HAP-1 (cell line): ENCODE measurements around the gene APOC3.
A peak's percentile ranks its signal among the peaks of the same experiment; 100 is the strongest.
"Not testable (repeated sequence)": the region's sequence is repeated elsewhere in the genome, so short reads cannot be mapped to it uniquely, and the experiment has no call there.

Source experiments
- DNase-seq, 2 experiments: peaks; one replicate each; pipeline ENCODE4 v3.0.0-alpha.2; 2016 to 2020; ENCODE audit warnings: low spot score in 2 of 2
- H3K27me3 ChIP-seq: fragments of 250-450 bp; sonication (Bioruptor Pico); 2 replicates; pipeline ENCODE4 v1.5.1; 2020; ENCODE audit warnings: low read depth, mild to moderate bottlenecking, moderate library complexity
- H3K36me3 ChIP-seq: fragments of 250-450 bp; sonication (Bioruptor Pico); replicated peaks from 2 replicates; pipeline ENCODE4 v1.5.1; 2020; ENCODE audit warnings: mild to moderate bottlenecking
- H3K4me1 ChIP-seq: fragments of 250-450 bp; sonication (Bioruptor Pico); 2 replicates; pipeline ENCODE4 v1.5.1; 2020; ENCODE audit warnings: mild to moderate bottlenecking
- H3K4me3 ChIP-seq: fragments of 250-450 bp; sonication (Bioruptor Pico); 2 replicates; pipeline ENCODE4 v1.5.1; 2020; ENCODE audit warnings: mild to moderate bottlenecking, moderate library complexity
- H3K9me3 ChIP-seq: fragments of 250-450 bp; sonication (Bioruptor Pico); 2 replicates; pipeline ENCODE4 v1.5.1; 2020; ENCODE audit warnings: mild to moderate bottlenecking, moderate library complexity
- in situ Hi-C: fragments of 300-500 bp; cut with MboI; formaldehyde crosslinking; loops from 3 replicates; pipeline ENCODE4 v1.14.3; 2020; ENCODE audit warnings: low sequenced_read_pairs, inconsistent platforms, mixed read lengths

The APOC3 gene

DNA sequence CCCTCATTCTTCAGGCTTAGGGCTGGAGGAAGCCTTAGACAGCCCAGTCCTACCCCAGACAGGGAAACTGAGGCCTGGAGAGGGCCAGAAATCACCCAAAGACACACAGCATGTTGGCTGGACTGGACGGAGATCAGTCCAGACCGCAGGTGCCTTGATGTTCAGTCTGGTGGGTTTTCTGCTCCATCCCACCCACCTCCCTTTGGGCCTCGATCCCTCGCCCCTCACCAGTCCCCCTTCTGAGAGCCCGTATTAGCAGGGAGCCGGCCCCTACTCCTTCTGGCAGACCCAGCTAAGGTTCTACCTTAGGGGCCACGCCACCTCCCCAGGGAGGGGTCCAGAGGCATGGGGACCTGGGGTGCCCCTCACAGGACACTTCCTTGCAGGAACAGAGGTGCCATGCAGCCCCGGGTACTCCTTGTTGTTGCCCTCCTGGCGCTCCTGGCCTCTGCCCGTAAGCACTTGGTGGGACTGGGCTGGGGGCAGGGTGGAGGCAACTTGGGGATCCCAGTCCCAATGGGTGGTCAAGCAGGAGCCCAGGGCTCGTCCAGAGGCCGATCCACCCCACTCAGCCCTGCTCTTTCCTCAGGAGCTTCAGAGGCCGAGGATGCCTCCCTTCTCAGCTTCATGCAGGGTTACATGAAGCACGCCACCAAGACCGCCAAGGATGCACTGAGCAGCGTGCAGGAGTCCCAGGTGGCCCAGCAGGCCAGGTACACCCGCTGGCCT is 641 bp downstream of the APOC3 start:
- no peaks in the 10 kb centered on the region for H3K36me3 ChIP-seq
- no peak for DNase-seq
- H3K9me3 ChIP-seq: no peaks in the 10 kb centered on the region
- in situ Hi-C loops: no loop called here
- peaks cover 3% of the 10 kb centered on the region for H3K4me1 ChIP-seq
- no peaks in the 10 kb centered on the region for H3K27me3 ChIP-seq
- H3K4me3 ChIP-seq: no peak overlapping the region

DNA sequence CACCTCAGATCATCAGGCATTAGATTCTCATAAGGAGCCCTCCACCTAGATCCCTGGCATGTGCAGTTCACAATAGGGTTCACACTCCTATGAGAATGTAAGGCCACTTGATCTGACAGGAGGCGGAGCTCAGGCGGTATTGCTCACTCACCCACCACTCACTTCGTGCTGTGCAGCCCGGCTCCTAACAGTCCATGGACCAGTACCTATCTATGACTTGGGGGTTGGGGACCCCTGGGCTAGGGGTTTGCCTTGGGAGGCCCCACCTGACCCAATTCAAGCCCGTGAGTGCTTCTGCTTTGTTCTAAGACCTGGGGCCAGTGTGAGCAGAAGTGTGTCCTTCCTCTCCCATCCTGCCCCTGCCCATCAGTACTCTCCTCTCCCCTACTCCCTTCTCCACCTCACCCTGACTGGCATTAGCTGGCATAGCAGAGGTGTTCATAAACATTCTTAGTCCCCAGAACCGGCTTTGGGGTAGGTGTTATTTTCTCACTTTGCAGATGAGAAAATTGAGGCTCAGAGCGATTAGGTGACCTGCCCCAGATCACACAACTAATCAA is 2.2 kb downstream of the APOC3 start:
- H3K4me3 ChIP-seq: no peak overlapping the region
- in situ Hi-C loops: no loop called here
- no peaks in the 10 kb centered on the region for H3K36me3 ChIP-seq
- H3K4me1 ChIP-seq: peaks cover 7% of the 10 kb centered on the region
- no peak for DNase-seq
- H3K27me3 ChIP-seq: no peaks in the 10 kb centered on the region
- no peaks in the 10 kb centered on the region for H3K9me3 ChIP-seq

DNA sequence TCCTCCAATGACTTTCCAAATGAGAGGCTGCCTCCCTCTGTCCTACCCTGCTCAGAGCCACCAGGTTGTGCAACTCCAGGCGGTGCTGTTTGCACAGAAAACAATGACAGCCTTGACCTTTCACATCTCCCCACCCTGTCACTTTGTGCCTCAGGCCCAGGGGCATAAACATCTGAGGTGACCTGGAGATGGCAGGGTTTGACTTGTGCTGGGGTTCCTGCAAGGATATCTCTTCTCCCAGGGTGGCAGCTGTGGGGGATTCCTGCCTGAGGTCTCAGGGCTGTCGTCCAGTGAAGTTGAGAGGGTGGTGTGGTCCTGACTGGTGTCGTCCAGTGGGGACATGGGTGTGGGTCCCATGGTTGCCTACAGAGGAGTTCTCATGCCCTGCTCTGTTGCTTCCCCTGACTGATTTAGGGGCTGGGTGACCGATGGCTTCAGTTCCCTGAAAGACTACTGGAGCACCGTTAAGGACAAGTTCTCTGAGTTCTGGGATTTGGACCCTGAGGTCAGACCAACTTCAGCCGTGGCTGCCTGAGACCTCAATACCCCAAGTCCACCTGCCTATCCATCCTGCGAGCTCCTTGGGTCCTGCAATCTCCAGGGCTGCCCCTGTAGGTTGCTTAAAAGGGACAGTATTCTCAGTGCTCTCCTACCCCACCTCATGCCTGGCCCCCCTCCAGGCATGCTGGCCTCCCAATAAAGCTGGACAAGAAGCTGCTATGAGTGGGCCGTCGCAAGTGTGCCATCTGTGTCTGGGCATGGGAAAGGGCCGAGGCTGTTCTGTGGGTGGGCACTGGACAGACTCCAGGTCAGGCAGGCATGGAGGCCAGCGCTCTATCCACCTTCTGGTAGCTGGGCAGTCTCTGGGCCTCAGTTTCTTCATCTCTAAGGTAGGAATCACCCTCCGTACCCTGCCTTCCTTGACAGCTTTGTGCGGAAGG is 2.9 kb downstream of the APOC3 start:
- DNase-seq: no peak
- Histone ChIP-seq H3K36me3 (no peaks in the 10 kb centered on the region), H3K9me3 (no peaks in the 10 kb centered on the region), H3K4me1 (peaks cover 7% of the 10 kb centered on the region), H3K27me3 (no peaks in the 10 kb centered on the region), H3K4me3 (no peak overlapping the region)
- in situ Hi-C loops: no loop called here

DNA sequence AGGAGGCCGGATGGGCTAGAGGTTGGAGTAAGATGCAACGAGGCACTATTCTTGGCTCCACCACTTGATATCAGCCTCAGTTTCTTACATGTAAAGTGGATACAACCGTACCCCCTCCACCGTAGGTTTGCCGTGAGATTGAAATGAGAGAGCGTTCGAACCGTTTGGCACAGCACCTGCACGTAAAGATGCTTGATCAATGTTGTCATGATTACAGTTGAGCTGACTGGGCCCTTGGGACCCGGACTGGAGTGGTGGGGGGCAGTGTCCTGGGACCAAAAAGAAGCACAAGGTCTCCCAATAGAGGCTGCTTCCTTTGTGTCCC is 3.7 kb downstream of the APOC3 start:
- no peaks in the 10 kb centered on the region for H3K27me3 ChIP-seq
- no peak for DNase-seq
- H3K9me3 ChIP-seq: no peaks in the 10 kb centered on the region
- H3K36me3 ChIP-seq: no peaks in the 10 kb centered on the region
- H3K4me1 ChIP-seq: peaks cover 7% of the 10 kb centered on the region
- in situ Hi-C loops: no loop called here
- no peak overlapping the region for H3K4me3 ChIP-seq

DNA sequence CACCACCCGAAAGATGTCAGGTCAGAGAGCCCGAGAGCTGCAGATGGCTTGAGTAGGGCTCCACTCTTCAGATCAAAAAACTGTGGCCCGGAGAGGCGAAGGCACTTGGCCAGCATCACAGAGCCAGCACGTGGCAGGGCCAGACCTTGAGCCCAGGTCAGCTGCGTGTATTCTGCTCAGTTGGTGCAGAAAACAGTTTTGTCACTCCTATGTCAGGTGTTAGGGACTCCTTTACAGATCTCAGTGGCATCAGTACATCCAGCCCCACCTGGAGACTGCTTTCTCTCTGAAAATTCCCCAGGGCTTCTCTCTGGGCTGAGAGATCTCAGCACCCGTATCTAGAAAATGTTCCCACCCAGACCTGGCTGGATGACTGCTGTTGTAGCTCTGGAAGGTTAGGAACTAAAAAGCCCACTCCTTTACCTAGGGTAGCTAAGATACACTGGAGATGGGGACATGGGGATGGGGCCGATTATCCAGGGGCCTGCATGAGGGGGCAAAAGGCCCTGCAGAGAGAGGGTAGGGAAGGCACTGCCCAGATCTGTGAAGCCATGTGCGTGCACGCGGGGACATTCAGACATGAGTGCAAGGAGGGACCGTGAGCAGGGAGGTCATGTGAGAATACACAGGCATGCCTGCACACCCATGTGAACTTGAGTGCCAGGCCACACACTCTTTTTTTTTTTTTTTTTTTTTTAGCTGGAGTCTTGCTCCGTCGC is 4.3 kb downstream of the APOC3 start:
- in situ Hi-C loops: no loop called here
- no peaks in the 10 kb centered on the region for H3K27me3 ChIP-seq

DNA sequence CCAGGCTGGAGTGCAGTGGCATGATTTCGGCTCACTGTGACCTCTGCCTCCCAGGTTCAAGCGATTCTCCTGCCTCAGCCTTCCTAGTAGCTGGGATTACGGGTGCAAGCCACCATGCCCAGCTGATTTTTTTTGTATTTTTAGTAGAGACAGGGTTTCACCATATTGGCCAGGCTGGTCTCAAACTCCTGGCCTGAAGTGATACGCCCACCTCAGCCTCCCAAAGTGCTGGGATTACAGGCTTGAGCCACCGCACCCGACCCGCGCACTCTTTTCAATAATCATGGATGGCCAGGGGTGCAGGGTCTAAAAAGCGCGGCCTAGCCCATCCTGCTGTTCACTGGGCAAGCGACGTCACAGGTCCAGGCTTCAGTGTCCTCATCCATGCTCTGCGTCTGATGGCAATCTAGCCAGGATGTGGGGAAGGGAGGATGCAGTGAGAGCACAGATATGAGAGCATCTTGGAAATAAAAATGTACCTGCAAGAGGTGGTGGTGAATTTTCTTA is 4.9 kb downstream of the APOC3 start:
- H3K4me1 ChIP-seq, DNase-seq, H3K27me3 ChIP-seq, H3K4me3 ChIP-seq, H3K9me3 ChIP-seq, in situ Hi-C loops, H3K36me3 ChIP-seq: not testable (repeated sequence)

More for the DNA sequence above, 4.3 kb downstream of the APOC3 start:
- no peak for DNase-seq
- Histone ChIP-seq H3K36me3 (no peaks in the 10 kb centered on the region), H3K9me3 (no peaks in the 10 kb centered on the region), H3K4me1 (peaks cover 7% of the 10 kb centered on the region), H3K4me3 (no peak overlapping the region)

DNA sequence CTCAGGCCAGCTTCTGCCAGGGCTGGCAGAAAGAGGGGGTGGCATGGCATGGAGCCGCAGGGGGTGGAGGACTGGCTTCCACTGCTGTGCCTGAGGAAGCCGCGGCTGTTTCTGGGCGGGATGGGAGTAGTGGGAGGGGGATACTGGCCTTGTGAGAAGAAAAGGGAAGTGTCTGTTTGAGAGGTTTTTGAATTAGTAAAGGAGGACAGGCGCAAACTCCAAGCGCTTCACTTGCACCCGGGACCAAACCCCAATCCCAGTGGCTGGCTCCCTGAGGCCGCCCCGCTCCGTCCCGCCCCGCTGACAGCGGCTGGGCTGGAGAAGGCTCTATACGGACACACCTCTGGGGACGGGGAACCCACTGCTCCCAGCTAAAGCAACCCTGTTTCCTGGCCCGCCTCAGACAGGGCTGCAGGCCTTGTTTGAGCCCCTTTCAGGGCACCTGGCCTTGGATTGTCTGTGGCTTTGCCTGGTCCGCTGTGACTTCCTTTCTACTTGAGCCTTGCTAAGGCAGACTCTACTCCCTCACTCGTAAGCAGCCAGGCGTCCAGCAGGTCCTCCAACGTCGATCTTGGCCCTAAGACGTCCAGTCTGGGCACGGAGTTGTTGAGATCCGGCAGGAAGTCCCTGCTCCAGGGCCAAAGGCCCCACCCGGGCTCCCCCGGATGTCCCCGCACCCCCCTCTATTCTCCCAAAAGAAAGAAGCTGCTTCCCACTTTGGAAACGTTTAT is 5.5 kb downstream of the APOC3 start:
- H3K4me3 ChIP-seq: peak overlapping the region; percentile 27
- no peaks in the 10 kb centered on the region for H3K36me3 ChIP-seq
- peaks cover 7% of the 10 kb centered on the region for H3K4me1 ChIP-seq
- in situ Hi-C loops: no loop called here
- H3K9me3 ChIP-seq: no peaks in the 10 kb centered on the region
- H3K27me3 ChIP-seq: no peaks in the 10 kb centered on the region
- DNase-seq: no peak

DNA sequence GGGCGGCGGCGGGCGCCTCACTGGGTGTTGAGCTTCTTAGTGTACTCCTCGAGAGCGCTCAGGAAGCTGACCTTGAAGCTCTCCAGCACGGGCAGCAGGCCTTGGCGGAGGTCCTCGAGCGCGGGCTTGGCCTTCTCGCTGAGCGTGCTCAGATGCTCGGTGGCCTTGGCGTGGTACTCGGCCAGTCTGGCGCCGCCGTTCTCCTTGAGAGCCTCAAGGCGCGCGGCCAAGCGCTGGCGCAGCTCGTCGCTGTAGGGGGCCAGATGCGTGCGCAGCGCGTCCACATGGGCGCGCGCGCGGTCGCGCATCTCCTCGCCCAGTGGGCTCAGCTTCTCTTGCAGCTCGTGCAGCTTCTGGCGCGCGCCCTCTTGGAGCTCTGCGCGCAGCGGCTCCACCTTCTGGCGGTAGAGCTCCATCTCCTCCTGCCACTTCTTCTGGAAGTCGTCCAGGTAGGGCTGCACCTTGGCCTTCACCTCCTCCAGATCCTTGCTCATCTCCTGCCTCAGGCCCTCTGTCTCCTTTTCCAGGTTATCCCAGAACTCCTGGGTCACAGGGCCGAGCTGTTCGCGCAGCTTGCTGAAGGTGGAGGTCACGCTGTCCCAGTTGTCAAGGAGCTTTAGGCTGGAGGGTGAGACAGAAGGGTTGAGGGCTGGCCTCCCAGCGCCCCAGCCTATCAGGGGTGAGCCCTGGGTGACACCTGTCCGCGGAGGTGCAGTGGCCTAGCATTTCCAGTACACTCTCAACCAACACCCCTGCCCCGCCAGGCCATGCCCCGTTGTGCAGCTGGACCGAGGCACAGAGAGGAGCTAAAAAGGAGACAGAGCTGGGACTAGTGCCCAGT is 6.3 kb downstream of the APOC3 start:
- Histone ChIP-seq H3K4me1 (peaks cover 7% of the 10 kb centered on the region), H3K9me3 (no peaks in the 10 kb centered on the region), H3K4me3 (peak overlapping the region; percentile 27), H3K36me3 (no peaks in the 10 kb centered on the region), H3K27me3 (no peaks in the 10 kb centered on the region)
- peak; percentile 85 to 91 for DNase-seq
- in situ Hi-C loops: no loop called here

DNA sequence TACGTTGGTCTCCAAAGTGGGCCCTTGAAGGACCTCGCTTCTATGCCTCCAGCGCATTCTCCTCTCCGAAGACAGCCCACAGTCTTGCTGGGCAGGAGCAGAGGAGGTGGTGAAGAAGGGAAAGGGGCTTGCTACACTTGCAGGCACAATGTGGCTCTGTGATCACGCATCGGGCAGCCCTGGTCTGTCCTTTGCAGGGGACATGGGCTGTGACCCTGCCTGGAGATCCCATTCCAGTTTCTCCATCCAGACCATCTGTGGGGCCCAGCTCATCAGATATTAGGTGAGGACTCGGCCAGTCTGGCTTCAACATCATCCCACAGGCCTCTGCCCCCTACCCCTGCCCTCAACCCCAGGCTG is 6.9 kb downstream of the APOC3 start:
- H3K36me3 ChIP-seq: no peaks in the 10 kb centered on the region
- no peaks in the 10 kb centered on the region for H3K27me3 ChIP-seq
- H3K9me3 ChIP-seq: no peaks in the 10 kb centered on the region
- H3K4me3 ChIP-seq: no peak overlapping the region
- in situ Hi-C loops: no loop called here
- no peak for DNase-seq
- peaks cover 7% of the 10 kb centered on the region for H3K4me1 ChIP-seq

DNA sequence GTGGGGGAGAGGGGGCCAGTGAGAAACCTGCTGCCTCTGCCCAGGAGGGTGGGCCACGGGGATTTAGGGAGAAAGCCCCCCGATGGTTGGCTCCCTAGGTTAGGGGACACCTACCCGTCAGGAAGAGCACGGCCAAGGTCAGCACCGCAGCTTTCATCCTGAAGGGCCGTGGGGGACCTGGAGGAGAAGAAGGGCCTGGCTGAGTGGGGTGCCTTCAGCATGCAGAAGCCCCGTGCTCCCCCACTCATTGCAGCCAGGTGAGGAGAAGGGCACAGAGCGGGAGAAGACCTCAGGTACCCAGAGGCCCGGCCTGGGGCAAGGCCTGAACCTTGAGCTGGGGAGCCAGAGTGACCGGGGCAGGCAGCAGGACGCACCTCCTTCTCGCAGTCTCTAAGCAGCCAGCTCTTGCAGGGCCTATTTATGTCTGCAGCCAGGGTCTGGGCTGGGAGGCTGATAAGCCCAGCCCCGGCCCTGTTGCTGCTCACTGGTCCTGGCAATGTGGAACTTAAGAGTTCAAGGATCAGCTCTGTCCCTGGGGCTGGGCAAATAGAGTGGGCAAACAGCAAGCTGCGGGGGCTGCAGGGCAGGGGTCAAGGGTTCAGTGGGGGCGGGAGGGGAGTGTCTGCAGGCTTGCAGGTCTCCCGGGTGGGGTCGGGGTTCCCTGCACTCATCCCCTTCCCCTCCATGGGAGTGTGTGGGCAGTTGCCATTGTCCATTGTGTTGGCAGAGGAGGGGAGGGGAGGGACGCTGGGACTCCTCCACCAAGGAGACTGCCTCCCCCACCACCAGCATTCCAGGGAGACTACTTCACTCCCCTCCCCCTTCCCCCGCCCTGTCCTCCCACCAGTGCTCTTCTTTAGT is 7.8 kb downstream of the APOC3 start, which contains the start of gene APOA1:
TSS of gene APOA1 (minus strand) at position 392 of the 861 bp plus-strand sequence. CDS start at position 157, 235 bp downstream.
- no peak within 1 kb of the TSS for H3K4me3 ChIP-seq
- H3K27me3 ChIP-seq: no peaks in the 10 kb centered on the region
- H3K36me3 ChIP-seq: no peaks in the 10 kb centered on the region
- H3K4me1 ChIP-seq: peaks cover 7% of the 10 kb centered on the region
- H3K9me3 ChIP-seq: no peaks in the 10 kb centered on the region
- in situ Hi-C loops: no loop called here
- DNase-seq: no peak

DNA sequence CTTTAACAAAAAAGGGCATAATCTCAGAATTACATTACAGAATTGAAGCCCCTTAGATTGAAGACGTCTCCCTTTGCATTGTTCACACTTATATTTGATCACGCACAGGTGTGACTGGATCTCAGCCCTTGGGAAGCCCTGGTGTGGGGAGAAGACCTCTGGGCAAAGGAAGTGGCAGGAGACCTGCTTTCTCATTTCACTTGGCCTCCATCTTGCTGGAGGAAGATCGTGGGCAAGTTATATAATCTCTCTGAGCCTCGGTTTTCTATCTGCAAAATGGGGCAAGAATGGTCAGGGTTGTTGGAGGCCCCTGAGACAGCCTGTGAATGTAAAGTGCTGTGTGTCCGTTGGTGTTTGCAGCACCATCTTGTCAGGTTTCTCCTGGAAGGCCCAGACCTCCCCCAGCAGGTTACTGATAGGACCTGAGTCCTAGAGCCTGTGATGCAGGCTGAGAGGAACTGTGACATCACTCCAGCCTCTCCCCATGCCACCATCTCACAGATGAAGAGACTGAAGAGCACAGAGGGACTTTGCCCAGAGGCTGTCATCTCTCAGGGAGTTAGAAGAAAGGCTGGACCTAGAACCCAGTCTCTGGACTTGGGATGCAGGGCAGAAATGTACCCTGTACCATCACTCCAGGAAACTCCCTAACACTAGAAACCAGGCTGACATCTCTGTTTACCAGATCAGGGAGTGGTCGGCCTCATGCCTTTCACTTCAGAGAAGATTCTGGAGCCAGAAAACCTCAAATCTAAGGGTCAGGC is 8.8 kb downstream of the APOC3 start:
- in situ Hi-C loops: no loop called here
- peaks cover 7% of the 10 kb centered on the region for H3K4me1 ChIP-seq

More for the DNA sequence above, 8.8 kb downstream of the APOC3 start:
- Histone ChIP-seq H3K4me3 (no peak overlapping the region), H3K9me3 (no peaks in the 10 kb centered on the region), H3K27me3 (no peaks in the 10 kb centered on the region), H3K36me3 (no peaks in the 10 kb centered on the region; the same call in 1 of the 2 replicates)
- no peak for DNase-seq
